ENCODE data around the gene TAF5L.

DNA sequence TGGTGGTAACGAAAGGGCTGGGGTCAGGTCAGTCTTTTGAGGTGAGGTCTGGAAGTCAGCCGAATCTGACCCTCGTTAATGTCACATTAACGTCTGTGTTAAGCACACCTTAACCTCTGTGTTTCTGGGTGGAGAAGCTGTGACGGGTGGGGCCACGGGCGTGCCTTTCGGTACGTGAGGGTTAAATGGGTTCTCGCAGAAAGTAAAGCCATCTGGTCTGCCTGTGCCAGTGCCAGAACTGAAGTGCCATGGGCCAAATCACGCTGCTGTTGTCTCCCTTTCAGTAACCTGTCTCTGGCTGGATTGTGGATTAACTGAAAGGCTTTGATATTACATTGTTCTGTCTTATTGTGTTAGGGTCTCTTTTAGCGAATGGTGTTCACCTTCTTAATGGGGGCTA lies 14.5 kb upstream of the TAF5L start:
- TF ChIP-seq SMAD3 (CRISPR knock-in tag; IDR thresholded peaks at IDR 0.05) (no peak), POLR2A (IDR thresholded peaks at IDR 0.05; ENCODE audit: insufficient read depth in 1 of 2, low read depth in 2 of 2, low read length in 2 of 2) (no peak), SIN3A (IDR thresholded peaks at IDR 0.05; ENCODE audit: borderline replicate concordance, low read depth, low read length) (no peak), CHD4 (IDR thresholded peaks at IDR 0.05; ENCODE audit: borderline replicate concordance, low read length) (no peak), RAD21 (CRISPR knock-in tag; IDR thresholded peaks at IDR 0.05) (no peak), ZNF335 (CRISPR knock-in tag; IDR thresholded peaks at IDR 0.05) (no peak), NR2C2 (CRISPR knock-in tag; IDR thresholded peaks at IDR 0.05; ENCODE audit: borderline replicate concordance) (no peak), SP1 (IDR thresholded peaks at IDR 0.05) (no peak), SP1 (CRISPR knock-in tag; IDR thresholded peaks at IDR 0.05) (no peak), CCDC6 (CRISPR knock-in tag; IDR thresholded peaks at IDR 0.05) (no peak), ATRX (CRISPR knock-in tag; IDR thresholded peaks at IDR 0.05; ENCODE audit: borderline replicate concordance) (no peak), AGO1 (IDR thresholded peaks at IDR 0.05; ENCODE audit: low read depth, low read length, poor library complexity, severe bottlenecking) (no peak)
- TF ChIP-seq, protein P1, sequence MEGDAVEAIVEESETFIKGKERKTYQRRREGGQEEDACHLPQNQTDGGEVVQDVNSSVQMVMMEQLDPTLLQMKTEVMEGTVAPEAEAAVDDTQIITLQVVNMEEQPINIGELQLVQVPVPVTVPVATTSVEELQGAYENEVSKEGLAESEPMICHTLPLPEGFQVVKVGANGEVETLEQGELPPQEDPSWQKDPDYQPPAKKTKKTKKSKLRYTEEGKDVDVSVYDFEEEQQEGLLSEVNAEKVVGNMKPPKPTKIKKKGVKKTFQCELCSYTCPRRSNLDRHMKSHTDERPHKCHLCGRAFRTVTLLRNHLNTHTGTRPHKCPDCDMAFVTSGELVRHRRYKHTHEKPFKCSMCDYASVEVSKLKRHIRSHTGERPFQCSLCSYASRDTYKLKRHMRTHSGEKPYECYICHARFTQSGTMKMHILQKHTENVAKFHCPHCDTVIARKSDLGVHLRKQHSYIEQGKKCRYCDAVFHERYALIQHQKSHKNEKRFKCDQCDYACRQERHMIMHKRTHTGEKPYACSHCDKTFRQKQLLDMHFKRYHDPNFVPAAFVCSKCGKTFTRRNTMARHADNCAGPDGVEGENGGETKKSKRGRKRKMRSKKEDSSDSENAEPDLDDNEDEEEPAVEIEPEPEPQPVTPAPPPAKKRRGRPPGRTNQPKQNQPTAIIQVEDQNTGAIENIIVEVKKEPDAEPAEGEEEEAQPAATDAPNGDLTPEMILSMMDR (CRISPR knock-in tag; IDR thresholded peaks at IDR 0.05) = no peak
- TF ChIP-seq, protein P2, sequence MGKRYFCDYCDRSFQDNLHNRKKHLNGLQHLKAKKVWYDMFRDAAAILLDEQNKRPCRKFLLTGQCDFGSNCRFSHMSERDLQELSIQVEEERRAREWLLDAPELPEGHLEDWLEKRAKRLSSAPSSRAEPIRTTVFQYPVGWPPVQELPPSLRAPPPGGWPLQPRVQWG (CRISPR knock-in tag; IDR thresholded peaks at IDR 0.05; ENCODE audit: borderline replicate concordance, low read depth) = no peak
